ENCODE data around the gene UQCC3. TPM values are rescaled to one million over a fixed set of nuclear protein-coding genes. Genes with fewer than 3 reads are reported as not detected.

UQCC3 gene
- total and polyA plus RNA-seq, 2 of the 13 experiments (the other 11 are each of a cell fraction or from before 2014, with no cell fraction given): 7.7 to 16.0 TPM

- TF ChIP-seq PRDM10 (CRISPR knock-in tag; IDR thresholded peaks at IDR 0.05; ENCODE audit: low read depth) (peak; percentile 14; the same call in 1 of the 2 replicates), HNF4A (CRISPR knock-in tag; IDR thresholded peaks at IDR 0.05) (no peak), GATAD1 (CRISPR knock-in tag; IDR thresholded peaks at IDR 0.05) (peak; percentile 84), TERF1 (CRISPR knock-in tag; IDR thresholded peaks at IDR 0.05) (no peak), ZNF800 (CRISPR knock-in tag; IDR thresholded peaks at IDR 0.05) (no peak), MED1 (CRISPR knock-in tag; IDR thresholded peaks at IDR 0.05) (peak; percentile 67), PHF5A (CRISPR knock-in tag; IDR thresholded peaks at IDR 0.05; ENCODE audit: low read depth, unreplicated experiment) (no peak), ZNF251 (CRISPR knock-in tag; IDR thresholded peaks at IDR 0.05) (no peak), HOMEZ (CRISPR knock-in tag; IDR thresholded peaks at IDR 0.05; ENCODE audit: low read depth) (0 out of 2 replicates have a peak, but pooled peaks have one; percentile 21), CHD4 (IDR thresholded peaks at IDR 0.05; ENCODE audit: borderline replicate concordance, low read length) (no peak), ZNF703 (CRISPR knock-in tag; IDR thresholded peaks at IDR 0.05; ENCODE audit: borderline replicate concordance) (no peak; the same call in 1 of the 2 replicates), ZFP90 (CRISPR knock-in tag; IDR thresholded peaks at IDR 0.05; ENCODE audit: borderline replicate concordance) (no peak; the same call in 1 of the 2 replicates), REL (CRISPR knock-in tag; conservative IDR thresholded peaks at IDR 0.05) (peak; percentile 87; the same call in 1 of the 2 replicates), ZHX1 (CRISPR knock-in tag; IDR thresholded peaks at IDR 0.05; ENCODE audit: low read depth) (0 out of 2 replicates have a peak, but pooled peaks have one; percentile 41), FOXJ3 (CRISPR knock-in tag; IDR thresholded peaks at IDR 0.05; ENCODE audit: borderline replicate concordance) (no peak), CREB1 (IDR thresholded peaks at IDR 0.05) (no peak), CREB1 (CRISPR knock-in tag; IDR thresholded peaks at IDR 0.05) (no peak; the same call in 1 of the 2 replicates)
Observed at GRCh38 chr11:62671608-62672389, at the start of gene UQCC3, which contains the start of gene LBHD1 (continued).
